Hepatocyte (in vitro differentiated cells): ENCODE data around the gene MAP3K3.

Experiments
- CTCF ChIP-seq: fragments of 200-600 bp; sonication (generic); IDR thresholded peaks from 2 replicates; pipeline ENCODE4 v1.5.1; 2016; ENCODE audit warnings: antibody characterized with exemption, mild to moderate bottlenecking; ENCODE audit not compliant: poor library complexity
- EZH2 ChIP-seq: fragments of 200-600 bp; sonication (generic); IDR thresholded peaks from 2 replicates; pipeline ENCODE4 v1.6.1; 2016; ENCODE audit warnings: antibody characterized with exemption, mild to moderate bottlenecking, borderline replicate concordance

- TF ChIP-seq CTCF = no peak
- no peak for TF ChIP-seq EZH2
Observed at GRCh38 chr17:63702721-63703015, 80.5 kb downstream of the MAP3K3 start.
